Heart left ventricle (tissue), 16 donors: ENCODE results near the gene MGAT3. TPM values are rescaled to one million over a fixed set of nuclear protein-coding genes. Genes with fewer than 3 reads are reported as not detected.

Experiments
- ATAC-seq, 4 donors: fragments of 200-7000 bp; cut with Tn5 transposase; one replicate each; pipeline ENCODE4 v1.9.1; 2020 to 2022; ENCODE audit warnings: moderate library complexity in 4 of 4, mild to moderate bottlenecking in 3 of 4, moderate number of reproducible peaks in 1 of 4
- DNase-seq, 5 donors: peaks; one replicate each; pipeline ENCODE4 v3.0.0-alpha.2; 2020
- H3K27ac ChIP-seq, 12 donors: fragments of 200-600 bp; sonication (generic) in 4 of 12; one replicate each; pipeline versions ENCODE4 v1.5.0 to v1.8.0; 2016 to 2022; ENCODE audit warnings: mild to moderate bottlenecking in 2 of 12
- H3K27me3 ChIP-seq, 9 donors: fragments of 200-600 bp; sonication (generic) in 2 of 9; one replicate each; pipeline versions ENCODE4 v1.5.1 to v1.8.0; 2016 to 2022; ENCODE audit warnings: mild to moderate bottlenecking in 3 of 9
- H3K36me3 ChIP-seq, 9 donors: fragments of 200-600 bp; sonication (generic) in 2 of 9; one replicate each; pipeline versions ENCODE4 v1.5.0 to v1.8.0; 2018 to 2022; ENCODE audit warnings: mild to moderate bottlenecking in 2 of 9
- H3K4me1 ChIP-seq, 12 donors: fragments of 200-600 bp; sonication (generic) in 4 of 12; one replicate each; pipeline versions ENCODE4 v1.5.0 to v1.8.0; 2016 to 2022; ENCODE audit warnings: mild to moderate bottlenecking in 3 of 12
- H3K4me3 ChIP-seq, 12 donors: fragments of 200-600 bp; sonication (generic) in 4 of 12; one replicate each; pipeline versions ENCODE4 v1.5.0 to v1.8.0; 2017 to 2022; ENCODE audit warnings: mild to moderate bottlenecking in 9 of 12, moderate library complexity in 4 of 12
- H3K9me3 ChIP-seq, 12 donors: fragments of 200-600 bp; sonication (generic) in 4 of 12; one replicate each; pipeline versions ENCODE4 v1.5.0 to v1.8.0; 2016 to 2022; ENCODE audit warnings: mild to moderate bottlenecking in 1 of 12
- POLR2A ChIP-seq, 2 donors: fragments of 450-650 bp; IDR thresholded peaks; one replicate each; pipeline ENCODE4 v1.6.1; 2017; ENCODE audit warnings: antibody characterized with exemption in 2 of 2, mild to moderate bottlenecking in 2 of 2, moderate library complexity in 2 of 2
- WGBS, 4 donors: extraction: QIAGEN DNeasy Blood & Tissue Kit in 2 of 4; methylation state at CpG; one replicate each; pipeline versions ENCODE4 v1.1.5 to v1.1.7; 2013 to 2018; 5-methylcytosine and 5-hydroxymethylcytosine counted together
- intact Hi-C, 10 donors: fragments of 100-400 bp; cut with DNase I; formaldehyde crosslinking; loops; one replicate each; pipeline versions ENCODE4 v1.11.1 to v1.14.2; 2022
- polyA plus RNA-seq, 2 donors: library from polyadenylated mRNA; stranded (reverse); fragments of 200-250 nt; gene quantifications; one replicate each; pipeline ENCODE4 v1.2.3, GENCODE V29; 2013
- total RNA-seq, 9 donors: library from RNA; depleted of rRNA in 2 of 9; stranded (reverse); fragments of >200 nt in 2 of 9; fragmentation: NEBNext Ultra II Directional in 3 of 9; extraction: Animal tissue kit (Norgen Biotek cat#: 25700) in 3 of 9; gene quantifications; one replicate each; pipeline versions ENCODE4 v1.1.0 to v1.2.4, GENCODE V29; 2016 to 2023
- TF ChIP-seq, protein P1 (sequence below), 12 donors: fragments of 200-600 bp; sonication (generic) in 4 of 12; IDR thresholded peaks; one replicate each; pipeline versions ENCODE4 v1.5.0 to v1.8.0; 2018 to 2022; ENCODE audit warnings: antibody characterized with exemption in 12 of 12, mild to moderate bottlenecking in 5 of 12
- donor health status: ischemic (EF 13 %, LVEDD 7.1; RV severe dilation, severe dysfunction).
- donor health status: healthy with polysubstance abuse.
- donor health status: DM: no; HTN: yes; CAD: no.
- donor health status: DM: no; HTN: no; CAD: no.
- donor health status: ischemic (EF 25% LVEDD 6.9; RV normal size, moderate dysfunction).
- donor health status: ischemic (EF 25% LVEDD 5.7; RV mildly dilated, moderate dysfunction).
- donor health status: healthy.
- donor health status: DM: yes; HTN: yes; CAD: no.
- donor health status: ischemic (EF 35%, LVEDD 5.7; RV mildly dilated, moderate dysfunction).
- donor health status: nonischemic (EF 11% LVEDD 7.7; RV severe dilation, severe dysfunction).
- donor health status: DM: yes; HTN: yes; CAD: no.
- donor health status: PGD.
- donor health status: ischemic (EF 29% LVEDD 5.4; RV normal size, mild dysfunction).
- donor health status: nonischemic (EF 23%, LVEDD 6.1; RV moderate dilation, normal function).

The MGAT3 gene
- total and polyA plus RNA-seq, 11 donors = 2.2 to 9.9 (median 4.4) TPM

DNA sequence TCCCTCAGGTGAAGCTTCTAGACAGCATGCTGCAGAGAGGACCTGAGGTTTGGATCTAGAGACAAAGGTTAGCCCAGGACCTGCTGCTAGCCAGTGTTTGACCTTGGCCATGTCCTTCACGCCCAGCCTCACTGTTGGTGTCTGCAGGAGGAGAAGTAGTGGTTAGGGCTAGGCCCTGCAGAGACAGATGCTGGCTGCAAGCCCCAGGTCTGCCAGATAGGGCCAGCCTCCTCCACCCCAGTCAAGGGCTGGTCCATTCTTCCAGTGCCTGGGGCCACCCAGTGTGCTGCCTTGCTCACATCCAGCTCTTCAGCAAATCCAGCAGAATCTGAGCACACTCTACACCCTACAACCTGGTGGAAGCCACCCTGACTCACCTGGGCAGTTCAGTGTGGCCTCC, 23.7 kb downstream of the MGAT3 start:
- no peak overlapping the region for H3K27ac ChIP-seq
- TF ChIP-seq POLR2A (IDR thresholded peaks at IDR 0.05) = no peak
- TF ChIP-seq, protein P1, sequence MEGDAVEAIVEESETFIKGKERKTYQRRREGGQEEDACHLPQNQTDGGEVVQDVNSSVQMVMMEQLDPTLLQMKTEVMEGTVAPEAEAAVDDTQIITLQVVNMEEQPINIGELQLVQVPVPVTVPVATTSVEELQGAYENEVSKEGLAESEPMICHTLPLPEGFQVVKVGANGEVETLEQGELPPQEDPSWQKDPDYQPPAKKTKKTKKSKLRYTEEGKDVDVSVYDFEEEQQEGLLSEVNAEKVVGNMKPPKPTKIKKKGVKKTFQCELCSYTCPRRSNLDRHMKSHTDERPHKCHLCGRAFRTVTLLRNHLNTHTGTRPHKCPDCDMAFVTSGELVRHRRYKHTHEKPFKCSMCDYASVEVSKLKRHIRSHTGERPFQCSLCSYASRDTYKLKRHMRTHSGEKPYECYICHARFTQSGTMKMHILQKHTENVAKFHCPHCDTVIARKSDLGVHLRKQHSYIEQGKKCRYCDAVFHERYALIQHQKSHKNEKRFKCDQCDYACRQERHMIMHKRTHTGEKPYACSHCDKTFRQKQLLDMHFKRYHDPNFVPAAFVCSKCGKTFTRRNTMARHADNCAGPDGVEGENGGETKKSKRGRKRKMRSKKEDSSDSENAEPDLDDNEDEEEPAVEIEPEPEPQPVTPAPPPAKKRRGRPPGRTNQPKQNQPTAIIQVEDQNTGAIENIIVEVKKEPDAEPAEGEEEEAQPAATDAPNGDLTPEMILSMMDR (IDR thresholded peaks at IDR 0.05) = no peak
- ATAC-seq = no peak
- H3K9me3 ChIP-seq = no peaks in the 10 kb centered on the region
- H3K27me3 ChIP-seq = no peaks in the 10 kb centered on the region
- intact Hi-C loops = no loop called here
- DNase-seq = no peak
- 69 to 80% (median 79%) methylated on average over 1 of the region's 1 CpG; no CpG with 5 or more reads in 1 of the 4 donors for WGBS, 4 donors
- H3K4me3 ChIP-seq = no peak overlapping the region
- H3K4me1 ChIP-seq = peaks cover 0 to 16% (median 0%) of the 10 kb centered on the region in 12 donors
- no peaks in the 10 kb centered on the region for H3K36me3 ChIP-seq

DNA sequence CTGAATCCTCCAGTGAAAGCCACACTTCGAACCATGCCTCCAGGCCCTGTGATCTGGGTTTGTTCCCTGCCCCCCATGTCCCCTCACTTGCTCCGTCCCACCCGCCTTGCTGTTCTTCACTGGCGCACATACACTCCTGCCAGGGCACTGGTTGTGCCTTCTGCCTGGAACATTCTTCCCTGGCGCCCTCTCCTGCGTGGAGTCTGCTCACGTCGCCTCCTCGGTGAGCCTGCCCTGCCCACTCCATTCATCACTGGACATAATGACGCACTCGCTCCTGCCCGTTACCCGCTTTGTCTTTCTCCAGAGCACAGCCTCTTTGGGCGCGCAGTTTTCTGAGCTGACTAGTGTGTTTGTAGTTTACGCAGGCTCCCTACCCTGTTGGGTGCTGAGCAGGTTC, 24.2 kb downstream of the MGAT3 start:
- DNase-seq = no peak
- H3K36me3 ChIP-seq = no peaks in the 10 kb centered on the region
- H3K27me3 ChIP-seq = no peaks in the 10 kb centered on the region
- intact Hi-C loops = no loop called here
- no peak overlapping the region for H3K4me3 ChIP-seq
- peaks cover 0 to 13% (median 0%) of the 10 kb centered on the region in 12 donors for H3K4me1 ChIP-seq
- no peaks in the 10 kb centered on the region for H3K9me3 ChIP-seq
- ATAC-seq = no peak
- H3K27ac ChIP-seq = no peak overlapping the region
- 94 to 96% (median 95%) methylated on average over 16 of the region's 16 CpGs for WGBS, 4 donors
- TF ChIP-seq, protein P1 (IDR thresholded peaks at IDR 0.05) = no peak
- no peak for TF ChIP-seq POLR2A (IDR thresholded peaks at IDR 0.05)

DNA sequence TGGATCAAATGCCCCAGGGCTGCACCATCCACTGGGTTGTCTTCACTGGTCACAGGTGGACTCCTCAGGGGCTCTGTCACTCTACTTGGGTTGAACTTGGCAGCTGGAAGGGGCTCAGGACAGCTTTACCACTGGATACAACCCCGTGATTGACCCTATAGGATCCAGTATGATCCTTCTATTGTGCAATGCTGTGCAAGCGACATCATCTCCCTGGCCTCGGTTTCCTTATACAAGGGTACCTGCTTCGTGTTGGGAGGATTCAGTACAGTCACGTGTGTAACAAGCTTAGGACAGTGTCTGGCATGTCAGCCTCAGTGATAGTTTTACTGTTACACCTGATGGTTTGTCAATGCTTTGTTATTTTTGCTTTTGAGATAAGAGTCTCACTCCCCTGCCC, 24.8 kb downstream of the MGAT3 start:
- H3K4me3 ChIP-seq = no peak overlapping the region
- H3K27me3 ChIP-seq = no peaks in the 10 kb centered on the region
- 84 to 96% (median 93%) methylated on average over 5 of the region's 5 CpGs for WGBS, 4 donors
- no peak overlapping the region for H3K27ac ChIP-seq
- H3K9me3 ChIP-seq = no peaks in the 10 kb centered on the region
- DNase-seq = no peak
- intact Hi-C loops = no loop called here
- TF ChIP-seq, protein P1 (IDR thresholded peaks at IDR 0.05) = no peak
- no peak for TF ChIP-seq POLR2A (IDR thresholded peaks at IDR 0.05)
- peaks cover 0 to 12% (median 0%) of the 10 kb centered on the region in 12 donors for H3K4me1 ChIP-seq
- H3K36me3 ChIP-seq = no peaks in the 10 kb centered on the region
- ATAC-seq = no peak

DNA sequence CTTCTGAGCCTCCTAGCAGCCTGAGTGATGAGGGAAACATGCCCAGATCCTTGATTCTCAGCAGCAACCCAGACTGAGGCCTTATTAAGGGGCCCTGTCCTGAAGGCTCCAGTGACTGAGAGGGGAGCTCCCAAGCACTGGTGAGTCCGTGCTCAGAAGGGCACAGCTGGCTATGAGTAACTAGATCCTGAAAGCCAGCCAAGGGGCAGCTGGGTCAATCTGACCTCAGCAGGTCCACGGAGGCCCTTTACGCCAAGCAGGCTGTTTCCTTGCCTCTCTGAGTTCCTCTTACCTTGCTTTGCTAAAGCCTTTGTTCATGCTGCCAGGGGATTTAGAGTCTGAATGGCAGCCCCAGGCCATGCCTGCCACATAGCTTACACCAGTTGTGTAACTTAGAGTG, 26.0 kb downstream of the MGAT3 start:
- intact Hi-C loops = no loop called here
- H3K27ac ChIP-seq = no peak overlapping the region
- 59 to 100% (median 91%) methylated on average over 3 of the region's 3 CpGs for WGBS, 4 donors
- H3K27me3 ChIP-seq = no peaks in the 10 kb centered on the region
- H3K36me3 ChIP-seq = no peaks in the 10 kb centered on the region
- ATAC-seq (no peak), DNase-seq (no peak)
- H3K4me1 ChIP-seq = peaks cover 0 to 16% (median 0%) of the 10 kb centered on the region in 12 donors
- H3K4me3 ChIP-seq = no peak overlapping the region
- no peaks in the 10 kb centered on the region for H3K9me3 ChIP-seq
- TF ChIP-seq, protein P1 (IDR thresholded peaks at IDR 0.05) = no peak
- no peak for TF ChIP-seq POLR2A (IDR thresholded peaks at IDR 0.05)
